ENCODE measurements around the gene KDM3B.
A peak's percentile ranks its signal among the peaks of the same experiment; 100 is the strongest.

The KDM3B gene

DNA sequence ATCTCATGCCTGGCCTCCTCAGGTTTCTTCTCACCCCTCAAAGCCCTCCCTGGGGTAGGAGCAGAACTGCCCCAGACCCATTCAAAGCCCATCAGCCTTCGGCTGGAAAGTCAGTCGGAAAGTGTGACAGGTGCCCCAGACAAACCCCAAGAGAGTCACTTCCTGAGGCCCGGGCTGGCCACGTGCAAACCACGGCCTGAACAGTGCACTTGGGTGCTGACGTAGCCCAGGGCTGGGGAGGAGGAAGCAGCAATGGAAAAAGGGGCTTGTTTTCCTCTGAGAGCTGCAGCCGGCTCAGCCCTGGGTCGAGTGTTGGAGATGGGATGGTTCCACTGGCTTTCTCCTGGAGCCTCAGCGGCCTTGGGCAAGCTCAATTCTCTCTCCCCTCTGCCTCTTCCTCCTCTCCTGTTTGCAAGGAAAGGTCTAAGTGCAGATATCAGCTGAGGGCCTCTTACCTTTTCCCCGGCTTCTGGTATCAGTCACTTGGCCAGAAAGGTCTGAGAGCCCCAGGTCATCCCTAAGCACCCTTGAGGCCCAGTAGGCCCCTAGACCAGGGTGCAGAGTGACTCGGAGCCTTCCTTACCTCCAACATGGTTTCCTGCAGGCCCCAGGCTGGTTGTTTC lies 106.9 kb downstream of the KDM3B start:
- H3K4me3 ChIP-seq (ENCODE audit: low read depth, low read length), result no peak overlapping the region
- no peak overlapping the region for H2AFZ ChIP-seq (ENCODE audit: low read length, unreplicated experiment)
- no peaks in the 10 kb centered on the region for H3K27me3 ChIP-seq (ENCODE audit: insufficient read depth, low read length)
- no peak overlapping the region for H3K27ac ChIP-seq (ENCODE audit: low read depth, low read length)
- peaks cover 10% of the 10 kb centered on the region for H3K4me1 ChIP-seq (ENCODE audit: control insufficient read depth, insufficient read depth, low read length, unreplicated experiment)
- H3K79me2 ChIP-seq (ENCODE audit: control insufficient read depth, insufficient read depth, low read length, unreplicated experiment), result no peaks in the 10 kb centered on the region
- H3K36me3 ChIP-seq (ENCODE audit: insufficient read depth, low read length), result no peaks in the 10 kb centered on the region

DNA sequence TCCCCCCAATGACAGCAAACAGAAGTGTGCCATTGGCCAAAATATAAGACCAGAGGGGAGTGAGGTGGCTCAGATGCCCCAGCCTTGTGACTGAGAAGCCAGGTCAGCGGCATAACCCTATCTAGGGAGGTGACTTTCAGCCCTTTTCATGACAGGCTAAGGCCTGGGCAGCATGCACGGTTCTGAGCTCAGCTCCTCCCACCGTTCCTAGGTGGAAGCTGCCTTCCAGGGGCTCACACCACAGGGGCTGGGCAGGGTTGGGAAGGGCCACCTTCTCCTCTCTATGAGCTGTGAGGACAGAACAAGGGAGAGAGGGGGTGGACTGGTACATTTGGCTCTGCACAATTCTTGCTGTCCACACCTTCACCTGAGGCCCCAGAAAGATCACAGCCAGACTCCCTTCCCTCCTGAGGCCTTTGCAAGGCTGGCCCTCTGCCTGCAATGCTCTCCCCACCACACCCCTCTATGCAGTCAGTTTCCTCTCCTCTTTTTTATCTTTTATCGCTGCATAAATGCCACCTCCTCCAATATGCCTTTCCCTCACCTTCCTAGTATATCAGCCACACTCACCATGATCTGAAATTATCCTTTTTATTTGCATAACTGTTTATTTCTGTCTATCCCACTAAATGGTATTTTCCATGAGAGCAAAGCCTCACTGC lies 107.7 kb downstream of the KDM3B start:
- peaks cover 10% of the 10 kb centered on the region for H3K4me1 ChIP-seq (ENCODE audit: control insufficient read depth, insufficient read depth, low read length, unreplicated experiment)
- H3K36me3 ChIP-seq (ENCODE audit: insufficient read depth, low read length), result no peaks in the 10 kb centered on the region
- H3K27me3 ChIP-seq (ENCODE audit: insufficient read depth, low read length), result no peaks in the 10 kb centered on the region
- H2AFZ ChIP-seq (ENCODE audit: low read length, unreplicated experiment), result no peak overlapping the region
- H3K4me3 ChIP-seq (ENCODE audit: low read depth, low read length), result no peak overlapping the region
- no peaks in the 10 kb centered on the region for H3K79me2 ChIP-seq (ENCODE audit: control insufficient read depth, insufficient read depth, low read length, unreplicated experiment)
- no peak overlapping the region for H3K27ac ChIP-seq (ENCODE audit: low read depth, low read length)

DNA sequence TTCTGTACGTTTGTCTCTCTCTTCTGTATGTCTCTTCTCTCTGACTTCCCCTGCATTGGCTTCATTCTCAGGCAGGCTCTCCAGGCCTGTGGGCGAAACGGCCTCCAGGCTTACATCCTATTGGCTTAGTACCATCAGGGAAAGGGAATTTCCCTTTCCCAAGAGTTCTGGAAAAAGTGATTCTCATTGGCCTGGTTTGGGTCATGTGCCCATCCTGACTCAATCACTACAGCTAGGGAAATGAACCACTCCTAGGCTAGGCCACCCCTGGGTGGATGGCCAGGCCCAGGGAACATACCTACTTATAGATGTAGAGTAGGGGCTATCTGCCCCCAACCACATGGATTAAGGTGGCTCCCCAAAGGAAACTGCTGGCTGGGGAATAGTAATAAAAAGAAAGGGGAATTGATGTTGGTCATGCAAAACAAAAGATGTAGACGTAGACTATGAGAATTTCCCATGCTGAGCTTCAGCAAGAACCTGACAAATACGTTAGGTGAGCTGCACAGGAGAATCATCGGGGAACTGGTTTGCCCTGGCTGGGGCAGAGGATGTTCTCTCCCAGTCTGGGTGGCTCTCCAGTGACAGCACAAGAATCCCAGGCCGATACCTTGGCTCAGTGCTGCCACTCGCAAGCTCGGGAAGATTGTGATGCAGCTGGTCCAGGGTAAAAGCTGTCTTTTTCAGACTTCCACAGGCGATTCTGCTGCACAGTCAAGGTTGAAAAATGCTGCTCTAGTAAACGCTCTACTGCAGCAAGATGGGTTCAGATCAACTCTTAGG lies 109.0 kb downstream of the KDM3B start:
- Histone ChIP-seq H3K4me3 (ENCODE audit: low read depth, low read length) (no peak overlapping the region), H3K27ac (ENCODE audit: low read depth, low read length) (no peak overlapping the region), H2AFZ (ENCODE audit: low read length, unreplicated experiment) (no peak overlapping the region)

DNA sequence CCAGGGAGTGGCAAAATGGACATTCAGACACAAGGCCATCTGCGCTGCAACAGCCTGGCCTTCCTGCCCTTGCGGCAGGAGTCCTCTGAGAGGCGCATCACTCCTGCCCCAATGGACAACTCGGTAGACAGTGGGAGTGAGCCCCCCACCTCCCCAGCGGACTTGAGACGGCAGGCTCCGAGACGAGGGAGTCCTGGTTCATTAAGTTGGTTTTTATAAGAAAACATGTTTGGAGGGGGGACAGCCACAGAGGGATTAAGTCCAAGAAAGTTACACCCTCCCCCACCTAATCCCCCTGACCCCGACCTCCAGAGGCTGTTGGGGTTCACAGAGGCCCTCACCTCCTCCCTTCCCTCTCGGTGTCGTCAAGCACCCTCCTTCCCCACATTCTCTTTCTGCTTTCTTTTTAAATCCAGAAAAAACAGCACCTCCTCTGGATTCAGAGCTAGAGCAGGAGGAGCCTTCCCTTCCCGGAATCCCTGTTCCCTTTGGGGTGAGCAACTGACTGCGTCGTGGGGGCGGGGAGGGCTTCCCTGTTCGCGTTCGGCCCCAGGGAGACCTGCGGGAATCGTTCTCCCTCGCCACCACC lies 111.0 kb downstream of the KDM3B start:
- Histone ChIP-seq H3K36me3 (ENCODE audit: insufficient read depth, low read length) (peaks cover 17% of the 10 kb centered on the region; the same call in 1 of the 2 replicates), H2AFZ (ENCODE audit: low read length, unreplicated experiment) (peak overlapping the region; percentile 28), H3K27ac (ENCODE audit: low read depth, low read length) (peak overlapping the region; percentile 93), H3K79me2 (ENCODE audit: control insufficient read depth, insufficient read depth, low read length, unreplicated experiment) (peaks cover 16% of the 10 kb centered on the region), H3K4me3 (ENCODE audit: low read depth, low read length) (peak overlapping the region; percentile 90), H3K27me3 (ENCODE audit: insufficient read depth, low read length) (no peaks in the 10 kb centered on the region), H3K4me1 (ENCODE audit: control insufficient read depth, insufficient read depth, low read length, unreplicated experiment) (peaks cover 13% of the 10 kb centered on the region)

More for the DNA sequence above, 109.0 kb downstream of the KDM3B start:
- H3K4me1 ChIP-seq (ENCODE audit: control insufficient read depth, insufficient read depth, low read length, unreplicated experiment), result peaks cover 10% of the 10 kb centered on the region
- H3K79me2 ChIP-seq (ENCODE audit: control insufficient read depth, insufficient read depth, low read length, unreplicated experiment), result peaks cover 11% of the 10 kb centered on the region
- peaks cover 7% of the 10 kb centered on the region; the same call in 1 of the 2 replicates for H3K36me3 ChIP-seq (ENCODE audit: insufficient read depth, low read length)
- H3K27me3 ChIP-seq (ENCODE audit: insufficient read depth, low read length), result no peaks in the 10 kb centered on the region

DNA sequence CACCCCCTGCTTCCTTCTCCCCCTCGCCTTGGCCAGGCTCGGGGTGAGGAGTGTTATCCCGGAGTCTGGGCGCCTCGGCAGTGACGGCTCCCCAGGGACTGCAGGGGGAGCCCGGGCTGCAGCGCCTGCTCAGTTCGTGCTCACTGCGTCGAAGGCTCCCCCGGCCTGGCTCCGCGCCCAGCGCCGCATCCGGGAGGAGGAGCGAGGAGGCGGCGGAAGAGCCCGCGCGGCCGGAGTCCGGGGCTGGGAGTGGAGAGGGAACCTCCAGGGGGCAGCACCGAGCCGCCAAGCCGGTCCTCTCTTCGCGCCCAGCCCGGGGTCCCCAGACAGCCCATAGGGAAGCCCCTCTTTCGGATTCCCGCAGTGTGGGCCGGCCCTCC lies 111.5 kb downstream of the KDM3B start:
- Histone ChIP-seq H3K4me1 (ENCODE audit: control insufficient read depth, insufficient read depth, low read length, unreplicated experiment) (peaks cover 13% of the 10 kb centered on the region), H2AFZ (ENCODE audit: low read length, unreplicated experiment) (peak overlapping the region; percentile 83)

DNA sequence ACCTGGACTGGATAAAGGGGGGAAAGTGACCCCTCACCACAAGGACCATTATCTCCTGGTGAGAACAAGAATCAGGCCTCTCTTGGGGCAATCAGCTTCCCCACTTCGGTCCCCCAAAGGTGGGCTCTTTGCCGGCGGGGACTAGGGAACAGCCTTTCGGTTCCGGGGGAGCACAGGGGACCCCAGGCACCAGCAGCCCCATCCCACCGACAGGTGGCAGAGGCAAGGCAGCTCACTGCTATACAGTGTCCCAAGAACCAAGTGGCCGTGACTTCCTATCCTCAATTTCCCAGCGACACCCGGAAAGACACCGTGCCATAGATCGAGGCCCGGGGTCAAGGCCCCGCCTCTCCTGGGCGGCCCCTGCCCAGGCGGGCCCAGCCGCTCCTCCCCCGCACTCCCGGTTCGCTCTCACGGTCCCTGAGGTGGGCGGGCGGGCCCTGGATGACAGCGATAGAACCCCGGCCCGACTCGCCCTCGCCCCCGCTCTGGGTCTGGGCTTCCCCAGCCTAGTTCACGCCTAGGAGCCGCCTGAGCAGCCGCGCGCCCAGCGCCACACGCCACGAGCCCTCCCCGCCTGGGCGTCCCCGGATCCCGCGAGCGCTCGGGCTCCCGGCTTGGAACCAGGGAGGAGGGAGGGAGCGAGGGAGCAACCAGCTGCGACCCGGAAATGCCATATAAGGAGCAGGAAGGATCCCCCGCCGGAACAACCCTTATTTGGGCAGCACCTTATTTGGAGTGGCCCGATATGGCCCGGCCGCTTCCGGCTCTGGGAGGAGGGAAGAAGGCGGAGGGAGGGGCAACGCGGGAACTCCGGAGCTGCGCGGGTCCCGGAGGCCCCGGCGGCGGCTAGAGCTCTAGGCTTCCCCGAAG lies 112.1 kb downstream of the KDM3B start:
- H3K4me1 ChIP-seq (ENCODE audit: control insufficient read depth, insufficient read depth, low read length, unreplicated experiment), result peaks cover 13% of the 10 kb centered on the region
- H3K79me2 ChIP-seq (ENCODE audit: control insufficient read depth, insufficient read depth, low read length, unreplicated experiment), result peaks cover 16% of the 10 kb centered on the region
- H3K27me3 ChIP-seq (ENCODE audit: insufficient read depth, low read length), result no peaks in the 10 kb centered on the region
- peak overlapping the region; percentile 83 for H2AFZ ChIP-seq (ENCODE audit: low read length, unreplicated experiment)
- peaks cover 17% of the 10 kb centered on the region; the same call in 1 of the 2 replicates for H3K36me3 ChIP-seq (ENCODE audit: insufficient read depth, low read length)
- peak overlapping the region; percentile 90 for H3K4me3 ChIP-seq (ENCODE audit: low read depth, low read length)
- H3K27ac ChIP-seq (ENCODE audit: low read depth, low read length), result peak overlapping the region; percentile 93

More for the DNA sequence above, 111.5 kb downstream of the KDM3B start:
- Histone ChIP-seq H3K4me3 (ENCODE audit: low read depth, low read length) (peak overlapping the region; percentile 90), H3K27me3 (ENCODE audit: insufficient read depth, low read length) (no peaks in the 10 kb centered on the region), H3K36me3 (ENCODE audit: insufficient read depth, low read length) (peaks cover 17% of the 10 kb centered on the region; the same call in 1 of the 2 replicates), H3K79me2 (ENCODE audit: control insufficient read depth, insufficient read depth, low read length, unreplicated experiment) (peaks cover 16% of the 10 kb centered on the region), H3K27ac (ENCODE audit: low read depth, low read length) (peak overlapping the region; percentile 93)

DNA sequence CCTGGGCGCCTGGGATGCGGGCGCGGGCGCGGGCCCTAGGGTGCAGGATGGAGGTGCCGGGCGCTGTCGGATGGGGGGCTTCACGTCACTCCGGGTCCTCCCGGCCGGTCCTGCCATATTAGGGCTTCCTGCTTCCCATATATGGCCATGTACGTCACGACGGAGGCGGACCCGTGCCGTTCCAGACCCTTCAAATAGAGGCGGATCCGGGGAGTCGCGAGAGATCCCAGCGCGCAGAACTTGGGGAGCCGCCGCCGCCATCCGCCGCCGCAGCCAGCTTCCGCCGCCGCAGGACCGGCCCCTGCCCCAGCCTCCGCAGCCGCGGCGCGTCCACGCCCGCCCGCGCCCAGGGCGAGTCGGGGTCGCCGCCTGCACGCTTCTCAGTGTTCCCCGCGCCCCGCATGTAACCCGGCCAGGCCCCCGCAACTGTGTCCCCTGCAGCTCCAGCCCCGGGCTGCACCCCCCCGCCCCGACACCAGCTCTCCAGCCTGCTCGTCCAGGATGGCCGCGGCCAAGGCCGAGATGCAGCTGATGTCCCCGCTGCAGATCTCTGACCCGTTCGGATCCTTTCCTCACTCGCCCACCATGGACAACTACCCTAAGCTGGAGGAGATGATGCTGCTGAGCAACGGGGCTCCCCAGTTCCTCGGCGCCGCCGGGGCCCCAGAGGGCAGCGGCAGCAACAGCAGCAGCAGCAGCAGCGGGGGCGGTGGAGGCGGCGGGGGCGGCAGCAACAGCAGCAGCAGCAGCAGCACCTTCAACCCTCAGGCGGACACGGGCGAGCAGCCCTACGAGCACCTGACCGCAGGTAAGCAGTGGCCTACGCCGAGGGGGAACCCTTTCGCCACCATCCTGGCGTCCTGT lies 113.0 kb downstream of the KDM3B start, which contains the start of gene EGR1:
EGR1 (plus strand) TSS at position 219 of the 864 bp plus-strand sequence; CDS start at position 502, 283 bp downstream.
- H3K27ac ChIP-seq (ENCODE audit: low read depth, low read length), result peak within 1 kb of the TSS; percentile 93
- H3K4me1 ChIP-seq (ENCODE audit: control insufficient read depth, insufficient read depth, low read length, unreplicated experiment), result peaks cover 13% of the 10 kb centered on the region
- peak within 1 kb of the TSS; percentile 90 for H3K4me3 ChIP-seq (ENCODE audit: low read depth, low read length)
- no peaks in the 10 kb centered on the region for H3K27me3 ChIP-seq (ENCODE audit: insufficient read depth, low read length)
- peaks cover 17% of the 10 kb centered on the region; the same call in 1 of the 2 replicates for H3K36me3 ChIP-seq (ENCODE audit: insufficient read depth, low read length)
- H2AFZ ChIP-seq (ENCODE audit: low read length, unreplicated experiment), result peak within 1 kb of the TSS; percentile 83
- peaks cover 16% of the 10 kb centered on the region for H3K79me2 ChIP-seq (ENCODE audit: control insufficient read depth, insufficient read depth, low read length, unreplicated experiment)

DNA sequence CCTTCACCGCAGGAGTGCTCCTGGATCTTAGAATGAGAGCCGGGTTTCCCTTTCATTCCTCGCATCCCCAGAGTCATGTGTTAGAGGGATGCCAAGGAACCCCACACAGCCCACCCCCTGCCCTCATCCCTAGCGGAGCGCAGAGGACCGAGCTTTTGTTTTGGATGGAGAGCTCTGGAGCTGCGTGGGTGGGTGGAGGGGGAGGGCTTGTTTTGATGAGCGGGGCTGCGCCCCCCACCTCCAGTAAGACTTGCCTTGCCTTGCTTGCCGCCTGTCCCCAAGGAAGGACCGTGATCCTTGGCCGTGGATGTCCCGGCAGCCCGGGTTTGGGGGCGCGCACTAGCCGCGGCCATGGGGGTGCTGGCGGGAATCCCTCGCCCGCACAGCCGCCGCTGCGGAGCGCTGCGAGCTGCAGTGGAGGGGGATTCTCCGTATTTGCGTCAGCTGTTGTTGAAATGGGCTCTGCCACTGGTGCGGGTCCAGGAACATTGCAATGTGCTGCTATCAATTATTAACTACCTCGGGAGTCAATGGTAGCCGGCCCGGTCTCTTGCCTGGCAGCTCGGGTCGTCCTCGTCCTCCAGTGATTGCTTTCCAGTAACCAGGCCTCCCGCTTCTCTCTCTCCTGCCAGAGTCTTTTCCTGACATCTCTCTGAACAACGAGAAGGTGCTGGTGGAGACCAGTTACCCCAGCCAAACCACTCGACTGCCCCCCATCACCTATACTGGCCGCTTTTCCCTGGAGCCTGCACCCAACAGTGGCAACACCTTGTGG lies 113.8 kb downstream of the KDM3B start:
- H3K27me3 ChIP-seq (ENCODE audit: insufficient read depth, low read length), result no peaks in the 10 kb centered on the region
- H3K4me1 ChIP-seq (ENCODE audit: control insufficient read depth, insufficient read depth, low read length, unreplicated experiment), result peaks cover 9% of the 10 kb centered on the region
- peaks cover 16% of the 10 kb centered on the region for H3K79me2 ChIP-seq (ENCODE audit: control insufficient read depth, insufficient read depth, low read length, unreplicated experiment)
- peak overlapping the region; percentile 90 for H3K4me3 ChIP-seq (ENCODE audit: low read depth, low read length)
- H3K27ac ChIP-seq (ENCODE audit: low read depth, low read length), result no peak overlapping the region
- H3K36me3 ChIP-seq (ENCODE audit: insufficient read depth, low read length), result peaks cover 17% of the 10 kb centered on the region; the same call in 1 of the 2 replicates
- no peak overlapping the region for H2AFZ ChIP-seq (ENCODE audit: low read length, unreplicated experiment)

All from ACC112 (cell line).